KG1 (cell line): Measurements from ENCODE around the gene C10orf95.

Experiments used
- DNase-seq: peaks from one replicate; lab custom pipeline; 2025; lab: John Stamatoyannopoulos, UW

C10orf95 gene

GRCh38 chr10:102401735-102402511 is 49.4 kb downstream of the C10orf95 start:
- DNase-seq = no peak

DNA sequence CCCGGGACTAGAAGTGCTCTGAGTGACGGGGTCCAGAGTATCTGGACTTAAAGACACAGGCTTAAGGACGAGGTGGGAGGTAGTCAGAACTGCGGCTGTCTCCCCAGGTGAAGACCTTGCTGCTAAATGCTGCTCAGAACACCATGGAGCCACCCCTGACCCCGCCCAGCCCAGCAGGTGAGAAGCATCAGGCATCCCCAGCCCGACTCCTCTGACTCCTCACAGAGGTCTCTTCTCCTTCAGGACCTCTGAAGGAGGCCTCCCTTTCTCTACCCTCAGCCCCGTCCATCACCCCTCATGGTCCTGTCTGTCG is 50.0 kb downstream of the C10orf95 start:
- DNase-seq = no peak

- DNase-seq = no peak
Observed at GRCh38 chr10:102400598-102401341, 50.6 kb downstream of the C10orf95 start.

DNA sequence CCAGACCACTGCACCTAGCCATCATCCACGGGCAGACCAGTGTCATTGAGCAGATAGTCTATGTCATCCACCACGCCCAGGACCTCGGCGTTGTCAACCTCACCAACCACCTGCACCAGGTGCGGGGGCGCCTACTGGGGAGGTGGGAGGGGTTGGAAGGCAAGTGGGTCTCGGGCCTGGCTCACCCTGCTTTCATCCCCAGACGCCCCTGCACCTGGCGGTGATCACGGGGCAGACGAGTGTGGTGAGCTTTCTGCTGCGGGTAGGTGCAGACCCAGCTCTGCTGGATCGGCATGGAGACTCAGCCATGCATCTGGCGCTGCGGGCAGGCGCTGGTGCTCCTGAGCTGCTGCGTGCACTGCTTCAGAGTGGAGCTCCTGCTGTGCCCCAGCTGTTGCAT is 51.3 kb downstream of the C10orf95 start:
- DNase-seq = no peak
